ENCODE data around the gene EPHA4. TPM values are rescaled to one million over a fixed set of nuclear protein-coding genes. Genes with fewer than 3 reads are reported as not detected.

The EPHA4 gene
- polyA plus RNA-seq, 2 of the 4 experiments (the other 2 are of a cell fraction): 0.54 to 1.1 TPM

GRCh38 chr2:221573430-221574230 is 1.5 kb upstream of the EPHA4 start (continued):
- no peak for TF ChIP-seq HMGXB4 (CRISPR knock-in tag; IDR thresholded peaks at IDR 0.05; ENCODE audit: borderline replicate concordance)
- TF ChIP-seq RCOR1 (IDR thresholded peaks at IDR 0.05; ENCODE audit: low read depth, low read length): no peak
- TF ChIP-seq ELK1 (IDR thresholded peaks at IDR 0.05; ENCODE audit: low read depth, low read length): no peak
- no peak for TF ChIP-seq EHMT2 (IDR thresholded peaks at IDR 0.05; ENCODE audit: low read depth)
- no peak for TF ChIP-seq HES2 (IDR thresholded peaks at IDR 0.05)
- TF ChIP-seq CHD4 (IDR thresholded peaks at IDR 0.05; ENCODE audit: borderline replicate concordance): no peak
- 0 out of 2 replicates have a peak, but pooled peaks have one; percentile 12 for TF ChIP-seq POLR2A (IDR thresholded peaks at IDR 0.05; ENCODE audit: low read length)
- no peak for TF ChIP-seq ATOH8 (CRISPR knock-in tag; IDR thresholded peaks at IDR 0.05; ENCODE audit: low read depth)
- TF ChIP-seq CEBPB (IDR thresholded peaks at IDR 0.05): no peak
- no peak for TF ChIP-seq MAZ (IDR thresholded peaks at IDR 0.05; ENCODE audit: borderline replicate concordance, low read depth, low read length)
- no peak for TF ChIP-seq ZNF302 (CRISPR knock-in tag; IDR thresholded peaks at IDR 0.05)
- no peak for TF ChIP-seq MAFK (IDR thresholded peaks at IDR 0.05; ENCODE audit: partially characterized antibody)
- no peak for TF ChIP-seq ZFP36 (IDR thresholded peaks at IDR 0.05; ENCODE audit: borderline replicate concordance, partially characterized antibody)
- no peak for TF ChIP-seq CBX8 (IDR thresholded peaks at IDR 0.05)
- TF ChIP-seq USF2 (IDR thresholded peaks at IDR 0.05): no peak
- peak; percentile 42 for TF ChIP-seq MAX (IDR thresholded peaks at IDR 0.05)
- TF ChIP-seq TFCP2L1 (CRISPR knock-in tag; IDR thresholded peaks at IDR 0.05): no peak
- no peak for TF ChIP-seq PHF8 (IDR thresholded peaks at IDR 0.05; ENCODE audit: borderline replicate concordance, low read depth)
- TF ChIP-seq E2F6 (IDR thresholded peaks at IDR 0.05; ENCODE audit: borderline replicate concordance, low read depth): no peak
- no peak for TF ChIP-seq FOXS1 (CRISPR knock-in tag; IDR thresholded peaks at IDR 0.05)
- TF ChIP-seq JUNB (IDR thresholded peaks at IDR 0.05): no peak
- no peak for TF ChIP-seq HOXA7 (CRISPR knock-in tag; IDR thresholded peaks at IDR 0.05)
- no peak for TF ChIP-seq BHLHE40 (IDR thresholded peaks at IDR 0.05; ENCODE audit: low read depth, low read length)
- no peak for TF ChIP-seq GATA3 (IDR thresholded peaks at IDR 0.05; ENCODE audit: borderline replicate concordance)
- no peak for TF ChIP-seq ZC3H11A (IDR thresholded peaks at IDR 0.05)
